Ovary (tissue), 9 donors: Measurements from ENCODE around the gene STAT6. TPM values are rescaled to one million over a fixed set of nuclear protein-coding genes. Genes with fewer than 3 reads are reported as not detected.

ENCODE experiments used
- DNase-seq, 5 donors: peaks; one replicate each; pipeline ENCODE4 v3.0.0-alpha.2; 2019 to 2020
- H3K27ac ChIP-seq, 2 donors: fragments of 200-600 bp; one replicate each; pipeline versions ENCODE4 v1.5.1 to v1.8.0; 2019 to 2022
- H3K27me3 ChIP-seq: fragments of 200-600 bp; one replicate; pipeline ENCODE4 v1.8.0; 2022
- H3K36me3 ChIP-seq: fragments of 200-600 bp; sonication (generic); one replicate; pipeline ENCODE4 v1.5.1; 2019
- H3K4me1 ChIP-seq: one replicate; pipeline ENCODE4 v1.8.1; 2013; ENCODE audit warnings: mild to moderate bottlenecking, moderate library complexity; ENCODE audit not compliant: insufficient read depth
- H3K4me3 ChIP-seq: fragments of 200-600 bp; sonication (generic); one replicate; pipeline ENCODE4 v1.5.1; 2017
- H3K9me3 ChIP-seq, 2 donors: fragments of 200-600 bp in 1 of 2; sonication (generic) in 1 of 2; one replicate each; pipeline versions ENCODE4 v1.5.1 to v1.8.1; 2013 to 2019; ENCODE audit warnings: mild to moderate bottlenecking in 1 of 2, moderate library complexity in 1 of 2
- EP300 ChIP-seq: sonication (generic); formaldehyde crosslinking; IDR thresholded peaks from one replicate; pipeline ENCODE4 v1.6.1; 2017; ENCODE audit warnings: antibody characterized with exemption
- POLR2A ChIP-seq: fragments of 450-650 bp; IDR thresholded peaks from one replicate; pipeline ENCODE4 v1.6.1; 2017; ENCODE audit warnings: antibody characterized with exemption, mild to moderate bottlenecking, moderate library complexity
- WGBS, 3 donors: extraction: QIAGEN DNeasy Blood & Tissue Kit in 1 of 3; methylation state at CpG; one replicate each; pipeline versions ENCODE4 v1.1.5 to v1.1.7; 2013 to 2017; 5-methylcytosine and 5-hydroxymethylcytosine counted together
- intact Hi-C, 4 donors: fragments of 100-400 bp; cut with DNase I; formaldehyde crosslinking; loops; one replicate each; pipeline versions ENCODE4 v1.11.0 to v1.15.1; 2022 to 2023
- polyA plus RNA-seq, 2 donors: library from polyadenylated mRNA; stranded (reverse); fragments of 200-250 nt in 1 of 2; fragments of 350-450 nt in 1 of 2; fragmentation: Illumina TruSeq in 1 of 2; extraction: RNeasy Lipid Tissue Mini Kit (QIAGEN cat#74804) in 1 of 2; gene quantifications; one replicate each; pipeline ENCODE4 v1.2.3, GENCODE V29; 2013 to 2014
- total RNA-seq, 7 donors: library from RNA; depleted of rRNA in 2 of 7; stranded (reverse); fragments of >200 nt in 2 of 7; fragmentation: NEBNext Ultra II Directional in 3 of 7; extraction: Animal tissue kit (Norgen Biotek cat#: 25700) in 3 of 7; gene quantifications; one replicate each; pipeline versions ENCODE4 v1.1.0 to v1.2.4, GENCODE V29; 2016 to 2023
- TF ChIP-seq, protein P1 (sequence below), 3 donors: fragments of 450-650 bp in 2 of 3; fragments of 200-600 bp in 1 of 3; IDR thresholded peaks; one replicate each; pipeline versions ENCODE4 v1.5.1 to v1.8.0; 2016 to 2022; ENCODE audit warnings: antibody characterized with exemption in 3 of 3, mild to moderate bottlenecking in 1 of 3
- donor health status: DM: no; HTN: no; CAD: no; lungs with moderate emphysema.
- donor health status: DM: no; HTN: no; CAD: no.
- donor health status: Bipolar disorder and iron deficiency.
- donor health status: DM: yes; HTN: yes; CAD: no.
- donor health status: DM: no; HTN: no; CAD: no.
- donor health status: DM: yes; HTN: yes; CAD: no.

STAT6 gene
- total and polyA plus RNA-seq, 9 donors: 67.4 to 211 (median 166) TPM

GRCh38 chr12:57156701-57157403 is 45.7 kb upstream of the STAT6 start:
- no peaks in the 10 kb centered on the region for H3K27me3 ChIP-seq
- H3K36me3 ChIP-seq: no peaks in the 10 kb centered on the region
- TF ChIP-seq, protein P1, sequence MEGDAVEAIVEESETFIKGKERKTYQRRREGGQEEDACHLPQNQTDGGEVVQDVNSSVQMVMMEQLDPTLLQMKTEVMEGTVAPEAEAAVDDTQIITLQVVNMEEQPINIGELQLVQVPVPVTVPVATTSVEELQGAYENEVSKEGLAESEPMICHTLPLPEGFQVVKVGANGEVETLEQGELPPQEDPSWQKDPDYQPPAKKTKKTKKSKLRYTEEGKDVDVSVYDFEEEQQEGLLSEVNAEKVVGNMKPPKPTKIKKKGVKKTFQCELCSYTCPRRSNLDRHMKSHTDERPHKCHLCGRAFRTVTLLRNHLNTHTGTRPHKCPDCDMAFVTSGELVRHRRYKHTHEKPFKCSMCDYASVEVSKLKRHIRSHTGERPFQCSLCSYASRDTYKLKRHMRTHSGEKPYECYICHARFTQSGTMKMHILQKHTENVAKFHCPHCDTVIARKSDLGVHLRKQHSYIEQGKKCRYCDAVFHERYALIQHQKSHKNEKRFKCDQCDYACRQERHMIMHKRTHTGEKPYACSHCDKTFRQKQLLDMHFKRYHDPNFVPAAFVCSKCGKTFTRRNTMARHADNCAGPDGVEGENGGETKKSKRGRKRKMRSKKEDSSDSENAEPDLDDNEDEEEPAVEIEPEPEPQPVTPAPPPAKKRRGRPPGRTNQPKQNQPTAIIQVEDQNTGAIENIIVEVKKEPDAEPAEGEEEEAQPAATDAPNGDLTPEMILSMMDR (IDR thresholded peaks at IDR 0.05): no peak
- H3K9me3 ChIP-seq: no peaks in the 10 kb centered on the region
- DNase-seq: no peak
- H3K27ac ChIP-seq: no peak overlapping the region
- H3K4me1 ChIP-seq: peaks cover 15% of the 10 kb centered on the region
- 77 to 85% (median 79%) methylated on average over 16 of the region's 16 CpGs for WGBS, 3 donors
- H3K4me3 ChIP-seq: no peak overlapping the region
- intact Hi-C loops: no loop called here

DNA sequence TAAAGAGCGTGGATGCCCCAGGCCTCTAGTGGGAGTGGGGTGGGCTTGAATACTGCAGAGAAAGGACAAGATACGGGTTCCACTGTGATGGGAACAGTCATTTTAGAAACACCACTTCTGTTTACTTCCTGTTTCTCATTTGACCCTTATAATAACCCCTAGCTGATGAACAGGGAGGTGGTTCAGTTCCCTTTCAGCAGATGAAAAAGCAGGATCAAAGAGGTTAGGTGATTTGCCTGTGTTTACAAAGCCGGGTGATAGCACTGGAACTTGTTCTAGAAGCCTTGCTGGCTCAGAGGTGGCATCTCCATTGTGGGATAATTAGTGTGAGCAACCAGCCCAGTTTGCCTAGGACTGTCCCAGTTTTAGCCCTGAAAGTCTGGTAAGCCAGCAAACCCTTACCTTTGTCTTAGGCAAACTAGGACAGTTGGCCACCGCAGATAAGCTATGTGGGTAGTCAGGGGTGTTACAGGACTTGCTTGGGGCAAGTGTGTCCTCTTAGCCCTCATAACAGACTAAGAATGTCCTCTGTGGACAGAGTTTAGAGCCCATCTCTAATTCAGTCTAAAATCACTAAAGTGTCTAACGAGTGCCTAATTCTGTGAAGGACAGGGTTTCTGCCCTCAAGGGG is 43.8 kb upstream of the STAT6 start:
- intact Hi-C loops: loop anchor here in 1 of 4 donors (2.0 kb wide), 1 partner anchor 14 kb away; no protein-coding TSS in a partner anchor
- Histone ChIP-seq H3K36me3 (no peaks in the 10 kb centered on the region), H3K27me3 (no peaks in the 10 kb centered on the region), H3K27ac (peak overlapping the region in 1 of 2 donors; percentile 6), H3K9me3 (no peaks in the 10 kb centered on the region), H3K4me1 (peaks cover 29% of the 10 kb centered on the region), H3K4me3 (no peak overlapping the region)
- no peak for TF ChIP-seq EP300
- TF ChIP-seq, protein P1 (IDR thresholded peaks at IDR 0.05): no peak
- no peak for TF ChIP-seq POLR2A
- 83 to 93% (median 87%) methylated on average over 5 of the region's 5 CpGs for WGBS, 3 donors
- no peak for DNase-seq

GRCh38 chr12:57154076-57154475 is 42.9 kb upstream of the STAT6 start:
- no peak for DNase-seq
- WGBS, 3 donors: 91 to 94% (median 93%) methylated on average over 6 of the region's 6 CpGs
- TF ChIP-seq, protein P1 (IDR thresholded peaks at IDR 0.05): no peak
- no peak for TF ChIP-seq EP300
- TF ChIP-seq POLR2A: no peak
- peak overlapping the region in 1 of 2 donors; percentile 91 for H3K27ac ChIP-seq
- no peaks in the 10 kb centered on the region for H3K9me3 ChIP-seq
- intact Hi-C loops: loop anchor here in 1 of 4 donors (2.0 kb wide), 1 partner anchor 15 kb away; no protein-coding TSS in a partner anchor
- no peaks in the 10 kb centered on the region for H3K36me3 ChIP-seq
- peaks cover 35% of the 10 kb centered on the region for H3K4me1 ChIP-seq
- H3K4me3 ChIP-seq: no peak overlapping the region
- no peaks in the 10 kb centered on the region for H3K27me3 ChIP-seq

GRCh38 chr12:57153415-57153997 is 42.3 kb upstream of the STAT6 start:
- Histone ChIP-seq H3K27me3 (no peaks in the 10 kb centered on the region), H3K4me3 (no peak overlapping the region), H3K9me3 (no peaks in the 10 kb centered on the region), H3K4me1 (peaks cover 37% of the 10 kb centered on the region), H3K36me3 (no peaks in the 10 kb centered on the region), H3K27ac (peak overlapping the region; percentile 18 to 91)
- WGBS, 3 donors: 72 to 85% (median 84%) methylated on average over 1 of the region's 1 CpG
- intact Hi-C loops: no loop called here
- TF ChIP-seq, protein P1 (IDR thresholded peaks at IDR 0.05): no peak
- TF ChIP-seq POLR2A: no peak
- no peak for TF ChIP-seq EP300
- DNase-seq: no peak
